Measurements from ENCODE around the gene PCSK2.

- no peak for TF ChIP-seq CTCF (conservative IDR thresholded peaks at IDR 0.05; ENCODE audit: low read length)
- no peak for TF ChIP-seq EZH2phosphoT487 (IDR thresholded peaks at IDR 0.05; ENCODE audit: borderline replicate concordance, low read depth, low read length)
Measured at GRCh38 chr20:17365831-17366230, 139.0 kb downstream of the PCSK2 start.
